ENCODE data around the gene PLEKHO2.

Gene PLEKHO2

DNA sequence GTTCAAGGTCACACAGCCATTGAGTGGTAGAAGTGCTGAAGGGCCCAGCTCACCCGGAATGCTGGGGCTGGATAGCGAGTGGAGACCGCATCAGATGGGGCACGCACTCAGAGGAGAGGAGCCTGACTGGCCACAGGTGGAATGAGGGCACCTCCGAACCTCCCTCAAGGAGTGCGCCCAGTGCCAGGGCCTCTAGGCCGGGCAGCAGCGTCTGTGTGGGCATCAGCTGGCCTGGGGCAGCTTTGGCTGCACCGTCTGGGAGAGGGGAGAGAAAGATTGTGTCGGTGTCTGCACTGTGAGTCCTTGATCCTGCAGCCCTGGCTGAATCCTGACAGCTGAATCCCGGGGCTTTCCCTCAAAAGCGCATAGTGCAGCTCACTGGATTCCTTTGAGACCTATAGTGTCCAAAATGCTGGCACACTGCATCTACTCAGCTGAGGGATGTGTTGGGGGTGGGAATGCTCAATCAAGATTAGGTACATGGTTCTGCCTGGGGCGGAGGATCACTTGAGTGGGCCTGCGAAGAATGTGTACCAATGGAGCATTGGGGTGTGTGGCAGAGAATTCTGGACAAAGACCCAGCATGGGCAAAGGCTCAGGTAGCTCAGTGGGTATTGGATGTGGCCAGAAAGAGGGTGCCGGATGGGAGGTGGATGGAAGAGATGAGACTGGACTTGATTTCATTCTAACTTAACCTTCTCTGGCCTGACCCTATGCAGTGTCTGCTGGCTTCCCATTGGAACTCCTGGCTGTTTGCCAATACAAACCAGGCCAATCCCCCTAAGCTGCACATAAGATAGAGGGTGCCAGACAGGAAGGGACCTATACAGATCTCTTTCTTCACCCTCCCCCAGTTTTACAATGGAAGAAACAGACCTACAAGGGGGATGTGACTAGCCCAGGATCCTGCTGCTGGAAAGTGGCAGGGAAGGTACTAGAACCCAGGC lies 70.9 kb downstream of the PLEKHO2 start:
- DNase-seq (ENCODE audit: low read depth in 2 of 2) = no peak

DNA sequence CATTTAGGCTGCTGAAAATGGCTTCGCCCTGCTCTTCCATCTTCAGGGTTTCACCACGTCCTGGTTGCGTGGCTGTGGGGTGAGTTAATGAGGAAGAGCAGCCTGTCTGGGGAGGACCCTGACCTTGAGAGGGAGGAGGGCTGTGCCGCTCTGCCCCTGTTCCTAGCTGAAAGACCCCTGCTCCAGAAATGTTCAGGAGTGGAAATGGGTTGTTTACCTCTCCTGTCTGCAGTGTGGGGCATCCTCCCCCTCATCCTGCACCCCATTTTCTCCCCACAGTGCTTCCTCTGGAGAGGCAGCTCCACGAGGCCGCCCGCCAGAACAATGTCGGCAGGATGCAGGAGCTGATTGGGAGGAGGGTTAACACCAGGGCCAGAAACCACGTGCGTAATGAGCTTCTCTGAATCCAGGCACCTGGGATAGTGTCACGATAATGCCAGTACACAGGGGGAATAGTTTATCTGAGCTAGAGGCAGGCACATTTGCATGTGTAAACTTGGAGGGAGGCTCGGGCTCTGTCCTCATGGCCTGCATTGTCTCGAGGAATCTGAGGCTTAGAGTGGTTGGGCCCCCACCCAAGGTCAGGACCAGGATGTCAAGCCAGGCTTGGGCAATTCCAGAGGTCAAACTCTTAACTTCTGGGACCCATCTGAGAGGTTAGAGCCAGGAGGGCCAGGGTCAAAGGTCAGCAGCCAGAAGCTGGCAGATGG lies 74.0 kb downstream of the PLEKHO2 start:
- no peak for DNase-seq (ENCODE audit: low read depth in 2 of 2)

DNA sequence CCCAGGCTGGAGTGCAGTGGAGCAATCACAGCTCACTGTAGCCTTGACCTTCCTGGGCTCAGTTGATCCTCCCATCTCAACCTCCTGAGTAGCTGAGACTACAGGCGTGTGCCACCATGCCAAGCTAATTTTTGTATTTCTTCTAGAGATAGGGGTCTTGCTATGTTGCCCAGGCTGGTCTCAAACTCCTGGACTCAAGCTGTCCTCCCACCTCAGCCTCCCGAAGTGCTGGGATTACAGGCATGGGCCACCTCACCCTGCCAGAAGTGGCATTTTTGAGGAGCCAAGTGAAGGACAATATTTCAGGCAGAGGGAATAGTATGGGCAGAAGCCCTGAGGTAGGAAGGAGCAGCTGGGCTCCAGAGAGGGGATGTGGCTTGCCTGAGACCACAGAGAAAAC lies 74.7 kb downstream of the PLEKHO2 start:
- no peak for DNase-seq (ENCODE audit: low read depth in 2 of 2)

DNA sequence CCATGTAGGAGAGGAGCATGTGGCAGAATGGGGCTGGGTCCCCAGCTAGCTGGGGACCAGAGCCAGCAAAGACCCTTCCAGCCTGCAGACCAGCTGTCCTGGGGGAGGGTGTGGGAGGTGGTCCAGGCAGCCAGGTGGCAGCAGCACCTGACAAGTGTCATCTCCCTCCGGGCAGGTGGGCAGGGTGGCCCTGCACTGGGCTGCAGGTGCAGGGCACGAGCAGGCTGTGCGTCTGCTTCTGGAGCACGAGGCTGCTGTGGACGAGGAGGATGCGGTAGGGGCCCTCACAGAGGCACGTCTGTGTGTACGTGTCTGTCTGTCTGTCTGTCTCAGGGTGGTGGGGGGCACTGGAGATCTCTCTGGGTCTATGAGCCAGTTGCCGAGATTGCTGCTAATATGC lies 75.5 kb downstream of the PLEKHO2 start:
- no peak for DNase-seq (ENCODE audit: low read depth in 2 of 2)
